ENCODE data around the gene ZNF280B.
"Not testable (repeated sequence)": the region's sequence is repeated elsewhere in the genome, so short reads cannot be mapped to it uniquely, and the experiment has no call there.

The ZNF280B gene

DNA sequence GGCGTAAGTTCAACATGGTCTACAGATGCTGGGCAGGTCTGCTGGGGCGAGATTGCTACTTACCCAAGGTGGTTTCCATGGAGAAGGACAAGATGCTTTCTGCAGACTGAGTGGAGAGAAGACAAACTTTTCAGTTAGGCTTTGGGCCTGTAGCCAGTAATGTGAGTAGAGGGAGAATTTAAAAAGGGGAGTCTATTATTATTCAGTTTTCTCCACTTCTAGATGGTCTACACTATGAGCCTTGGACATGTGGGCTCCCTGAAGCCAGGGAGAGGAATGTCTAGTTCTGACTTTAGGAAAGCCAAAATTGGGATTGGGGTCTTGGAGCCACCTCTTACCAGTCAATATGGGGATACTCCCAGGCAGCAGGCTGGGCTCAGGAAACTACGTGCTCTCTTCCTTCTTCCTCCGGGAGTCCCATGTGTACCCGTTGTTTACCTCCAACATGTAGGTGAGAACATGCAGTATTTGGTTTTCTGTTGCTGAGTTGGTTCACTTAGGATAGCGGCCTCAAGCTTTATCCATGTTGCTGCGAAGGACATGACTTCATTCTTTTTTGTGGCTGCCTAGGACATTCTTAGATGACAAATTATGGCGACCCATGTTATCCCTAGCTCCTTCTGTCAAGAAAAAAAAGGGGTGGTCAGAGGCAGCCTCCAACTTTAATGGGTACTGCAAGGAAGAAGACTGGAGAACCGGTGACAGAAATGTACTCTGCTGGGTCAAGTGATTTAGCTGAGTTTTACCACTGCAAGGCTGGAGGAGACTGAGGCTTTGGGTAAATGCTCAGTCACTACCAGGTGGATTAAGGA, 26.3 kb upstream of the ZNF280B start:
- DNase-seq: no peak

DNA sequence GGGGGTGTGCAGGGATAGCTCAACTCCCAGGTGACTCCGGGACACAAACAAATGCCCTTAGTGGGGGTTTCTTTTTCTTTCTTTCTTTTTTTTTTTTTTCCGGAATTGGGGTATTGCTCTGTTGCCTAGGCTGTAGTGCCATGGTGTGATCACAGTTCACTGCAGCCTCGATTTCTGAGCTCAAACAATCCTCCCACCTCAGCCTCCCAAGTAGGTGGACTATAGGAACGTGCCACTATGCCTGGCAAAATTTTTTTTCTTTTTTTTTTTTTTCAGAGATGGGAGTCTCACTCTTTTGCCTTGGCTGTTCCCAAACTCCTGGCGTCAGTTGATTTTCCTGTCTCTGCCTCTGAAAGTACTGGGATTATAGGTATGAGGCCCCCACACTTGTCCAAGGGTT, 25.3 kb upstream of the ZNF280B start:
- no peak for DNase-seq

DNA sequence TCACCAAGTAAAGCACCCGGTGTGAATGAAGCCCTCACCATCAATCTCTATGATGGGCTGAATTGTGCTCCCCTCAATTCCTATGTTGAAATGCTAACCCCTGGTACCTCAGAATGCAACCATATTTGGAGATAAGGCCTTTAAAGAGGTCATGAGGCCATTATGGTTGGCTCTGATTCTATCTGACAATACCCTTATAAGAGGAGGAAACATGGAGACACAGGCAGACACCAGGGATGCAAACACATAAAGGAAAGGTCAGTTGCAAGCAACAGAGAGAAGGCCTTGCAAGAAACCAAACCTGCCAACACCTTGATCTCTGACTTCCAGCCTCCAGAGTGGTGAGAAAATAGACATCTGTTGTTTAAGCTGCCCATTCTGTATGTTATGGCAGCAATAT, 24.9 kb upstream of the ZNF280B start:
- no peak for DNase-seq

DNA sequence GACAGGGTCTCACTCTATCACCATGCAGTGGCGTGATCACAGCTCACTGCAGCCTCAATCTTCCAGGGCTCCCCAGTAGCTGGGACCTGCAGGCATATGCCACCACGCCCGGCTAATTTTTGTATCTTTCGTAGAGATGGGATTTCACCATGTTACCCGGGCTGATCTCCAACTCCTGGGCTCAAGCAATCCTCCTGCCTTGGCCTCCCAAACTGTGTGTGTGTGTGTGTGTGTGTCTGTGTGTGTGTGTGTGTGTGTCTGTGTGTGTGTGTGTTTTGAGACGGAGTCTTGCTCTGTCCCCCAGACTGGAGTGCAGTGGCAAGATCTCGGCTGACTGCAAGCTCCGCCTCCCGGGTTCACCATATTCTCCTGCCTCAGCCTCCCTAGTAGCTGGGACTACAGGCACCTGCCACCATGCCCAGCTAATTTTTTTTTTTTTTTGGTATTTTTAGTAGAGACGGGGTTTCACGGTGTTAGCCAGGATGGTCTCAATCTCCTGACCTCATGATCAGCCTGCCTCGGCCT, 24.1 kb upstream of the ZNF280B start:
- DNase-seq: not testable (repeated sequence)

DNA sequence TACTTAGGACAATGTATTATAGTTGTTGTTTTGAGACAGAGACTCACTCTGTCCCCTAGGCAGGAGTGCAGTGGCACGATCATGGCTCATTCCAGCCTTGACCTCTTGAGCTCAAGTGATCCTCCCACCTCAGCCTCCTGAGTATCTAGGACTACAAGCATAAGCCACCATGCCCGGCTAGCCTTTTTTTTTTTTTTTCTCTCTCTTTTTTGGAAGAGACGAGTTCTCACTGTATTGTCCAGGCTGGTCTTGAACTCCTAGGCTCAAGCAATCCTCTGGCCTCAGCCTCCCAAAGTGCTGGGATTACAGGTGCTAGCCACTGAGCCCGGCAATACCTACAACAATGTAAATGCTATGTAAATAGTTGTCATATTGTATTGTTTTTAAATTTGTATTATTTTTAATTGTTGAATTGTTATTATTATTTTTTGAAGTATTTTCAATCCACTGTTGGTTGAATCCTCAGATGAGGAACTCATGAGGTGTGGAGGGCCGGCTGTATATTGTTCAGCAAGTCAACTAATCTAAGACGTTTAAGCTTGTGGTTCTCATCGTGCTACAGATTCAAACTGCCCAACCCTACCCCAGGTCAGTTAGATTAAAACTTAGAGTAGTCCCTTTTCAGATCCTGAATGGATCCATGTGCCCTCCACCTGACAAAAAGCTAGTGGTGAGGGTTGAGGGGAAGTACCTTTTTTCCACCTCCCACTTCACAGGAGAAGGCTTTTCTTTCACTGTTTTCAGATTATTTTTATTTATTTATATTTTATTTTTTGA, 23.4 kb upstream of the ZNF280B start:
- DNase-seq: no peak

DNA sequence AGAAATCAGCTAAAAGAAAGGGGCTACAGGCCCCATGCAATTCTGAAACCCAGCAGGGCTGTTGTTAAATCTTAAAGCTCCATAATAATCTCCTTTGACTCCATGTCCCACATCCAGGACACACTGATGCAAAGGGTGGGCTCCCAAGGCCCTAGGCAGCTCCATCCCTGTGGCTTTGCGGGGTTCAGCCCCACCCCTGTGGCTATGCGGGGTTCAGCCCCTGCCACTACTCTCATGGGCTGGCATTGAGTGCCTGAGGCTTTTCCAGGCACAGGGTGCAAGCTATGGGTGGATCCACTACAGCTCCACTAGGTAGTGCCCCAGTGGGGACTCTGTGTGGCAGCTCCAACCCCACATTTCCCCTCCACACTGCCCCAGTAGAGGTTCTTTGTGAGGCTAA, 20.2 kb upstream of the ZNF280B start:
- no peak for DNase-seq

DNA sequence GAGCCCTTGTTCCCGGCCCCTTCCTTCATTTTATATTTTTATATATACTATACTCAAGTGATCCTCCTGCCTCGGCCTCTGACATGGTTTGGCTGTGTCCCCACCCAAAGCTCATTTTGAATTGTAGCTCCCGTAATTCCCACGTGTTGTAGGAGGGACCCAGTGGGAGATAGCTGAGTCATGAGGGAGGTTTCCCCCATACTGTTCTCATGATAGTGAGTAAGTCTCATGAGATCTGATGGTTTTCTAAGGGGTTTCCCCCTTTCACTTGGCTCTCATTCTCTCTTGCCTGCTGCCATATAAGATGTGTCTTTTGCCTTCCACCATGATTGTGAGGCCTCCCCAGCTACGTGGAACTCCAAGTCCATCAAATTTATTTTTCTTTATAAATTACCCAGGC, 18.8 kb upstream of the ZNF280B start:
- no peak for DNase-seq

DNA sequence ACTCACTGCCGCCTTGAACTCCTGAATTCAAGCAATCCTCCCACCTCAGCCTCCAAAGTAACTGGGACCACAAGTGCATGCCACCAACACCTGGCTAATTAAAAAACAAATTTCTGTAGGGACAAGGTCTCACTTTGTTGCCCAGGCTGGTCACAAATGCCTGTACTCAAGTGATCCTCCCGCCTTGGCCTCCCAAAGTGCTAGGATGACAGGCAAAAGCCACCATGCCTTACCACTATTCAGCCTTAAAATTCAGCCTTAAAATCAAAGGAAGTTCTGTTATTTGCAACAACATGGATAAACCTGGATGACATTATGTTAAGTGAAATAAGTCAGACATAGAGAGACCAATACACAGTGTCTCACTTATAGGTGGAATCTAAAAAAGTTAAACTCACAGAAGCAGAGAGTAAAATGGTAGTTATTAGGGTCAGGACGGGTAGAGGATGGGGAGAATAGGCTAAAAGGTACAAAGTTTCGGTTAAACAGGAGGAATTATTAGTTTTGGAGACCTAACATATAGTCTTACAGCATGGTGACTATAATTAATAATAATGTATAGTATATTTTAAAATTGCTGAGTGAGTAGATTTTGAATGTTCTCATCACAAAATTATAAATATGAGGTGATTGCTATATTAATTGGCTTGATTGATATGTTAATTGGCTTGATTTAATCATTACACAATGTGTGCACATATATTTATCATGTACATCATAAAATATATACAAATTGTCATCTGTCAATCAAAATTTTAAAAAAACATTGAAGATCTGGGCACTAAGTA, 17.8 kb upstream of the ZNF280B start:
- no peak for DNase-seq

GRCh38 chr22:22523494-22523893, 15.0 kb upstream of the ZNF280B start:
- no peak for DNase-seq

DNA sequence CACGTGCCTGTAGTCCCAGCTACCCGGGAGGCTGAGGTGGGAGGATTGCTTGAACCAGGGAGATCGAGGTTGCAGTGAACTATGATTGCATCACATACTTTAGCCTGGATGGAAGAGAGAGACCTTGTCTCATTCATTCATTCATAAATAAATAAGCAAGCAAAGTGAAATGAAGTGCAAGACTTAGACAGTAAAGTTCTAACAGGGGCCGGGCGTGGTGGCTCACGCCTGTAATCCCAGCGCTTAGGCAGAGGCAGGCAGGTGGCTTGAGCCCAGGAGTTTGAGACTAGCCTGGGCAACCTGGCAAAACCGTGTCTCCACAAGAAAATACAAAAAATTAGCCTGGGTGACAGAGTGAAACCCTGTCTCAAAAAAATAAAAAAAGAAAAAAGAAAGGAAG, 13.1 kb upstream of the ZNF280B start:
- DNase-seq: no peak

DNA sequence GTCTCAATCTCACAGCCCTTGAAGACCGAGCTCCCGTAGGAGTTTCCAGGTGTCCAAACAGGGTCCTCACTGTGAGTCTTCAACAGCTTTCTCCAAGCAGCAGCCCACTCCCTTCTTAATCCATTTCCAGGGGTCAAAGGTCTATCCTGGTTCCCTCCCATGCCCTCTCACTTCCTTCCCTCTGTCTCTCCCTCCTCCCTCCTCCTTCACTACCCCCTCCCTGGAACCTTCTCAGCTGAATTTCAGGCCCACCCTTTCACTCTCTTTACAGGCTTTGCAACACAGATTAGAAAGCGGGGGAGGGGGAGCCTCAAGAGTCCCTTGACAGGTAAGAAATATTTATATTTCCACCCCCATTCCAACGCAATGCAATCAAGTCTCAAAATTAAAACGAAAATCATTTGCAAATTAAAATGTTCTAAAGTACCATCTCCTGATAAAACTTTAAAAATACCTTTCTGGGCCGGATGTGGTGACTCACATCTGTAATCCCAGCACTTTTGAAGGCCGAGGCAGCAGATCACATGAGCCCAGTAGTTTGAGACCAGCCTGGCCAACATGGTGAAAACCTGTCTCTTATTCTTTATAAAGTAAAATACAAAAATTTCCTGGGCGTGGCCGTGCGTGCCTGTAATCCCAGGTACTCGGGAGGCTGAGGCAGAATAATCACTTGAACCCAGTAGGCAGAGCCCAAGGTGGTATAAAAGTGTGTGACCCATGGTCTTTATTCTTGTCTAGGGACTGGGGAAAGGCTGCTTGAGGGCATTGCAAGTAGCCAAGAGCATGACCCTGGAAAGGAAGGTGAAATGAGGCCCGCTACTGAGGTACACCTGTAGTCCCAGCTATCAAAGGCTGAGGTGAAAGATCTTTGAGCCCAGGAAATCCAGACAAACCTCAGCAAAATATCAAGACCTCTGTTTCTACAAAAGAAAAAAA, 12.4 kb upstream of the ZNF280B start:
- DNase-seq: no peak

- no peak for DNase-seq
Measured at GRCh38 chr22:22520020-22520656, 11.6 kb upstream of the ZNF280B start, which contains the start of gene ZNF280A. Gene ZNF280A (minus strand): TSS chr22:22520270. CDS start chr22:22515630, 4,640 bp downstream.

DNA sequence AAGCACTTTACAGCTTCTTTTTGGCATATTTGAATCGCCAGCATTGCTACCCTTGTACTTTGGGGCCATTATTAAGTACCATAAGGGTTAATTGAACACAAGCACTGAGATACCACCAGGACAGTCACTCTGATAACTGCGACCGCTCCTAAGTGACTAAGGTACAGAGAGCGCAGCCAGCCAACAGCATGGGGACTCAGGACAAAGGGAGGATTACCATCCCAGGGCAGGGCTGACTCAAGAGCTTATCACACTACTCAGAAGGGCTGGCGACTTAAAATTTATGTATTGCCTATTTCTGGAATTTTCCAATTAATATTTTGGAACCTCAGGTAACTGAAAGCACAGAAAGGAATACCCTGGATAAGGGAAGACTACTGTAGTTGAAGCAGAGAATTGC, 11.0 kb upstream of the ZNF280B start:
- no peak for DNase-seq

DNA sequence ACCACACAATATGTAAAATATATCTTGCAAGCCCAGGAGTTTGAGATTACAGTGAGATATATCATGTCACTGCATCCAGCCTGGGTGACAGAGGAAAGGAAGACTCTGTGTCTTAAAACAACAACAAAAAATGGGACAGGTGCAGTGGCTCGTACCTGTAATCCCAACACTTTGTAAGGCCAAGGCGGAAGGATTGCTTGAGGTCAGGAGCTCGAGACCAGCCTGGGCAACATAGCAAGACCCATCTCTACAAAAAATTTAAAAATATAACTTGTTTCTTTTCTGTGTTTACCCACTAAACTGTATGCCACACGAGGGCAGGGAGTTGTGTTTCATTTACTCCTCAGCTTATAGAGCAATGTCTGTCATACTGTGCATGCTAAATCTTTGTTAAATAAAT, 8.4 kb upstream of the ZNF280B start:
- no peak for DNase-seq

DNA sequence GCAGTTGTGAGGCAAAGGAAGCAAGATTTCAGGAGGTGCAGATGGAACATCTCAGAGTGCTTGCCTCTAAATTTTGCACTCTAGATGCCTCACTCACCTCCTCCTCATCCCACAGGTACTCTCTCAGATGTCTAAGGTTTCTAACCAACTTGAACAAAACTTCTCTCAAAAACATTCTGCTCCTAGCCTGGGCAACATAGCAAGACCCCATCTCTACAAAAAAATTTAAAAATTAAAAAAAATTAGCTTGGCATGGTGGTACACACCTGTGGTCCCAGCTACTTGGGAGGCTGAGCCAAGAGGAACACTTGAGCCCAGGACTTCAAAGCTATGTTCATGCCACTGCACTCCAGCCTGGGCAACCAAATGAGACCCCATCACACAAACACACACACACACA, 7.3 kb upstream of the ZNF280B start:
- no peak for DNase-seq

DNA sequence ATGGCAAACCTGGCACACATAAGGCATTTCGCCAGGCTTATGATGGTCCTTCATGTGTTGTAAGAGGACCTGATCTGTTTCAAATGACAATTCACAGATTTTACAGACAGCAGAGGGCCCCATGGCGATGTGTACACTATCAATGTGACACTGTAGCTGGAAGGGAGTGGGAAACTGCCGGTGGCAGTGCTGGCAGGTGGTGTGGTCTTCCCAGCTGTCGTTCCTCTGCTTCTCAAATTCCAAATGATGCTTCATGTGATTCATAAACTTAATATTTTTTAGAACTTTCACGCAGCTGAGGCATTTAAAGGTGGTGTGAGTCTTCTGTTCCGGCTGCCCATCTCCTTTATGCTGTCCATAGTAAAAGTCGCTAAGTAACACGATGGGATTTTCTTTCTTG, 5.9 kb upstream of the ZNF280B start:
- DNase-seq: peak in 1 of 3 experiments; percentile 0

DNA sequence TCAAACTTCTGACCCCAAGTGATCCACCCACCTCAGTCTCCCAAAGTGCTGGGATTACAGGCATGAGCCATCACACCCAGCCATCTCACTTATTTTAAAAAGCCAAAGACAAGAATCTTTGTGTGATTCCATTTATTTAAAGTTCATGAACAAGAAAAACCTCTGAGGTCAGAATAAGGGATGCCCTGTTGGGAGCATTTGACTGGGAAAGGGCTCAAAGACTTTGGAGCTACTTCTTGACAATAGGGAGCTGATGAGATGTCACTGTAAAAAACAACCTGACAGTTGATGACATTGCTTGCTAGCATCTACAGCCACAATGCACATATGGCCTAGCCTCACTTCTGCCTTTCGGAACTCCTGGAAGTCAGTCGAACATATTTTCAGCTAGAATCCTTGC, 5.1 kb upstream of the ZNF280B start:
- no peak for DNase-seq

GRCh38 chr22:22512951-22513350, 4.4 kb upstream of the ZNF280B start:
- no peak for DNase-seq

GRCh38 chr22:22510833-22511232, 2.3 kb upstream of the ZNF280B start:
- DNase-seq: not testable (repeated sequence)

DNA sequence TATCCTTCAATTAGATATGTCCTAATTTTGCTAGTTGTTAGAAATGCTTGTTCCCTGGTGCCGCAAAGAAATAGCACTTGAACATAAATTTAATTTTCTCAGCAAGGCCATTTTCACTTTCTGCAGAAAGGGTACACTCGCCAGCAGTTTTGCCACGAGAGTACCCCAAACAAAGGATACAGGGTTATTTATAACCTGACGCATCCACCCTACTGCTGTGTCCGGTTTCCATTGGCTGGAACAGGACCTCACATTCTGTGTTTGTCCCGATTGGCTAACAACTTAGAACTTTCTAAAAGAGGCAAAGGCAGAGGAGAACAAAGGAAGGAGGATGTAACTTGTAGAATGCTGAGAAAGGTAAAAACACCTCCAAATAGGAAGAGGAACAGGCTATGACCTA, 1.4 kb upstream of the ZNF280B start:
- not testable (repeated sequence) for DNase-seq

DNA sequence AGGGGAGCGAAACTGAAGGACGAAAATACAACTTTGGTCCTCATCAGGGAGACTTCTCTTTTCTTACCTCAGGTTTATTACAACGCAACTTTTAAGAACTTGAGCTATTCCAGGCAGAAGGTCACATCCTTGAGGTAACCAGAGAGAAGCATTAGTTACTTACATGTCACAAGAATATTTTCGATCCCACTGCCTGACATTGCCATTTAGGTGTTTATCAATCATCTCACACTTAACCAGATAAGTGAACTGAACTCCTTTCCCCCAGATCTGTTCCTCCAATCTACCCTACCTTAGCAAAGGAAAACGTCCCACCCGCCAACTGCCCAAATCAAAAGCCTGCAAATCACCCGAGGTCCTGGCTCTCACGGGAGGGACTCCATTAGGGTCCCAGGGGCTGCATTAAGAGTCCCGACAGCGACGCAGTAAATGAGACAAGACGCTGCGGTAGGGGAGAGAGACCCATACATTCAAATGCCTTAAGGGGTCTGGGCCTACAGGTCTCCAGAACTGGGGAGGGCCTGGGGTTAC, 734 bp downstream of the ZNF280B start:
- DNase-seq: peak in 1 of 3 experiments; percentile 52

Measured in NCI-H1417 (cell line).